HepG2 (cell line): ENCODE measurements around the gene LSM14B. TPM values are rescaled to one million over a fixed set of nuclear protein-coding genes. Genes with fewer than 3 reads are reported as not detected.

Experiments
- ATAC-seq: fragments of 200-7000 bp; cut with Tn5 transposase; 3 replicates; pipeline ENCODE4 v1.9.1; 2020; ENCODE audit warnings: mild to moderate bottlenecking, moderate library complexity
- BruUV-seq: library from RNA; stranded (reverse); fragments of 400-500 nt; replicated peaks from 2 replicates; lab custom pipeline; 2021; lab: Mats Ljungman, UMichigan
- CTCF ChIA-PET: fragments of 300-600 bp; formaldehyde crosslinking; extraction: SDS; loops from one replicate; lab custom pipeline; 2021; ENCODE audit warnings: low total read pairs, inconsistent platforms, low intra/inter-chr PET ratio; lab: Yijun Ruan, JAX
- POLR2A ChIA-PET: fragments of 350-600 bp; sonication (Branson Sonifier 250); formaldehyde crosslinking; loops from one replicate; lab custom pipeline; 2020; ENCODE audit warnings: antibody characterized with exemption, inconsistent platforms; lab: Yijun Ruan, JAX
- DNase-seq: peaks from one replicate; pipeline ENCODE4 v3.0.0-alpha.2; 2015; ENCODE audit warnings: low spot score
- FAIRE-seq: peaks from 3 replicates; lab custom pipeline; 2011; peaks lifted over from hg19 to GRCh38; lab: Jason Lieb, UNC
- H2AFZ ChIP-seq: one replicate; pipeline ENCODE4 v1.6.1; 2011; ENCODE audit warnings: low read length, inconsistent platforms
- H3K27ac ChIP-seq: fragments of 300-600 bp; 3 replicates; pipeline ENCODE4 v1.8.0; 2011; ENCODE audit warnings: mixed run types, mild to moderate bottlenecking, mixed read lengths, low read length, inconsistent platforms; ENCODE audit not compliant: insufficient read depth; ENCODE audit errors: extremely low read length
- H3K27me3 ChIP-seq, 2 experiments: fragments of 200-600 bp in 1 of 2; 2 replicates in 1 of 2; 3 replicates in 1 of 2; pipeline versions ENCODE4 v1.6.0 to v1.8.0; 2011; ENCODE audit warnings: low read length in 2 of 2, mild to moderate bottlenecking in 2 of 2, moderate library complexity in 2 of 2, inconsistent platforms in 1 of 2; ENCODE audit not compliant: insufficient read depth in 2 of 2, control insufficient read depth in 1 of 2
- H3K36me3 ChIP-seq, 2 experiments: fragments of 200-600 bp in 1 of 2; replicated peaks in 1 of 2; 2 replicates in 1 of 2; 3 replicates in 1 of 2; pipeline versions ENCODE4 v1.5.1 to v1.8.0; 2011; ENCODE audit warnings: low read length in 2 of 2, inconsistent platforms in 1 of 2; ENCODE audit not compliant: insufficient read depth in 2 of 2, control insufficient read depth in 1 of 2
- H3K4me1 ChIP-seq: 2 replicates; pipeline ENCODE4 v1.5.1; 2012; ENCODE audit warnings: low read length, inconsistent platforms; ENCODE audit not compliant: insufficient read depth
- H3K4me2 ChIP-seq: 2 replicates; pipeline ENCODE4 v1.6.0; 2011; ENCODE audit warnings: low read depth, low read length, inconsistent platforms
- H3K4me3 ChIP-seq, 3 experiments: fragments of 200-600 bp in 1 of 3; sonication (generic), shearing (Covaris generic) in 1 of 3; replicated peaks in 1 of 3; 2 replicates each; pipeline ENCODE4 v1.5.1; 2011 to 2016; ENCODE audit warnings: low read length in 3 of 3, inconsistent platforms in 2 of 3, low read depth in 2 of 3, mild to moderate bottlenecking in 2 of 3, control low read depth in 1 of 3, mixed read lengths in 1 of 3; ENCODE audit not compliant: insufficient read depth in 1 of 3
- H3K79me2 ChIP-seq: one replicate; pipeline ENCODE4 v1.6.1; 2011; ENCODE audit warnings: low read length, inconsistent platforms; ENCODE audit not compliant: insufficient read depth
- H3K9ac ChIP-seq: 2 replicates; pipeline ENCODE4 v1.6.0; 2011; ENCODE audit warnings: mild to moderate bottlenecking, low read depth, low read length, inconsistent platforms; ENCODE audit not compliant: insufficient read depth
- H3K9me3 ChIP-seq: 2 replicates; pipeline ENCODE4 v1.5.1; 2012; ENCODE audit warnings: mild to moderate bottlenecking, low read length
- H4K20me1 ChIP-seq: 2 replicates; pipeline ENCODE4 v1.6.0; 2011; ENCODE audit warnings: inconsistent platforms, mild to moderate bottlenecking, low read length, moderate library complexity; ENCODE audit not compliant: insufficient read depth
- DZIP1 ChIP-seq: sonication (generic); formaldehyde crosslinking; IDR thresholded peaks from 2 replicates; pipeline ENCODE4 v1.5.0; 2020; ENCODE audit warnings: mild to moderate bottlenecking, missing genetic modification reagents
- ONECUT2 ChIP-seq: sonication (generic); formaldehyde crosslinking; IDR thresholded peaks from 2 replicates; pipeline ENCODE4 v1.4.0; 2020; ENCODE audit warnings: missing genetic modification reagents
- ZNF224 ChIP-seq: sonication (generic); formaldehyde crosslinking; IDR thresholded peaks from 2 replicates; pipeline ENCODE4 v1.5.0; 2020; ENCODE audit warnings: mild to moderate bottlenecking, missing genetic modification reagents
- ZNF446 ChIP-seq: sonication (generic); formaldehyde crosslinking; IDR thresholded peaks from 2 replicates; pipeline ENCODE4 v1.5.0; 2020; ENCODE audit warnings: mild to moderate bottlenecking, missing genetic modification reagents
- ZNF572 ChIP-seq: sonication (generic); formaldehyde crosslinking; IDR thresholded peaks from 2 replicates; pipeline ENCODE4 v1.5.1; 2020; ENCODE audit warnings: mild to moderate bottlenecking, missing genetic modification reagents
- ZNF589 ChIP-seq: sonication (generic); formaldehyde crosslinking; conservative IDR thresholded peaks from 2 replicates; pipeline ENCODE4 v1.8.0; 2022; ENCODE audit warnings: mild to moderate bottlenecking, moderate library complexity, missing genetic modification reagents
- WGBS: methylation state at CpG from one replicate; pipeline ENCODE4 v1.1.6; 2017; ENCODE audit warnings: low lambda C conversion rate; 5-methylcytosine and 5-hydroxymethylcytosine counted together
- in situ Hi-C: cut with HindIII; loops from 2 replicates; pipeline ENCODE4 v1.10.0; 2017; ENCODE audit warnings: low pct_unique_long_range_greater_than_20kb; ENCODE audit not compliant: extremely low pct_ligation_motif_present
- intact Hi-C: fragments of 100-400 bp; cut with micrococcal nuclease; formaldehyde crosslinking; loops from one replicate; pipeline ENCODE4 v1.10.0; 2022; ENCODE audit not compliant: unreplicated experiment
- polyA plus RNA-seq, 8 experiments: library from polyadenylated mRNA; depleted of rRNA in 3 of 8; stranded (reverse) in 7 of 8; unstranded in 1 of 8; fragments of >200 nt; fragmentation: Illumina TruSeq in 4 of 8; extraction: Trizol in 4 of 8; gene quantifications; 2 replicates each; pipeline versions ENCODE4 v1.2.1 to v1.2.3, GENCODE V29; 2011 to 2016; ENCODE audit warnings: low read depth in 4 of 8, missing spikeins in 1 of 8, mixed read lengths in 1 of 8; ENCODE audit not compliant: insufficient read depth in 1 of 8
- total RNA-seq, 5 experiments: library from RNA; depleted of rRNA; stranded (reverse); fragments of >200 nt; fragmentation: Illumina TruSeq; extraction: Trizol; gene quantifications; 2 replicates each; pipeline ENCODE4 v1.2.3, GENCODE V29; 2016; ENCODE audit warnings: low read depth in 1 of 5

LSM14B gene
- total and polyA plus RNA-seq, 2 of the 13 experiments (the other 11 are each of a cell fraction or from before 2014, with no cell fraction given) = 43.3 to 79.2 TPM

- H2AFZ ChIP-seq = no peak overlapping the region
- ATAC-seq = no peak
- no peak overlapping the region for H3K27ac ChIP-seq
- H3K36me3 ChIP-seq = peaks cover 67 to 92% of the 10 kb centered on the region in 2 experiments
- CTCF ChIA-PET = no interaction called here
- H4K20me1 ChIP-seq = peaks cover 28% of the 10 kb centered on the region
- no peaks in the 10 kb centered on the region for H3K9me3 ChIP-seq
- H3K4me2 ChIP-seq = no peak overlapping the region
- no peak overlapping the region for H3K9ac ChIP-seq
- POLR2A ChIA-PET = interaction anchor here (1.5 to 7.8 kb wide), 2 partner anchors 9 to 10 kb away, joined by 4 to 86 read pairs; partner anchors contain the start of gene LSM14B
- DNase-seq = no peak
- in situ Hi-C loops = no loop called here
- 0 out of 2 replicates have a peak, but pooled peaks have one; percentile 8 for TF ChIP-seq ZNF589 (CRISPR knock-in tag)
- no peak for TF ChIP-seq DZIP1 (CRISPR knock-in tag)
- no peak for TF ChIP-seq ZNF224
- TF ChIP-seq ZNF446 (CRISPR knock-in tag) = no peak
- TF ChIP-seq ZNF572 (CRISPR knock-in tag) = 0 out of 2 replicates have a peak, but pooled peaks have one; percentile 32
- TF ChIP-seq ONECUT2 (CRISPR knock-in tag) = no peak
- no peaks in the 10 kb centered on the region for H3K79me2 ChIP-seq
- intact Hi-C loops = no loop called here
- H3K27me3 ChIP-seq = no peaks in the 10 kb centered on the region
- WGBS = 95% methylated on average over 7 of the region's 7 CpGs
- no peak overlapping the region for H3K4me3 ChIP-seq
- peaks cover 31% of the 10 kb centered on the region for H3K4me1 ChIP-seq
- no TSS peak for BruUV-seq
- FAIRE-seq = no peak
Measured at GRCh38 chr20:62132421-62132820, 10.1 kb downstream of the LSM14B start.
